OCI-LY1 (cell line): Measurements from ENCODE around the gene KNCN.

Experiments
- H2AFZ ChIP-seq: fragments of 200-600 bp; sonication (generic), shearing (Covaris generic); 2 replicates; pipeline ENCODE4 v1.6.0; 2014; ENCODE audit warnings: antibody characterized with exemption, mild to moderate bottlenecking, low read length
- H3F3A ChIP-seq: fragments of 200-600 bp; sonication (generic), shearing (Covaris generic); 2 replicates; pipeline ENCODE4 v1.6.0; 2014; ENCODE audit warnings: mild to moderate bottlenecking, antibody characterized with exemption, low read length, moderate library complexity; ENCODE audit not compliant: insufficient read depth
- H3K27ac ChIP-seq: fragments of 200-600 bp; sonication (generic); 2 replicates; pipeline ENCODE4 v1.5.1; 2014; ENCODE audit warnings: low read length, mixed run types, mild to moderate bottlenecking, low read depth; ENCODE audit not compliant: poor library complexity, severe bottlenecking
- H3K27me3 ChIP-seq: fragments of 200-600 bp; sonication (generic); 2 replicates; pipeline ENCODE4 v1.6.0; 2014; ENCODE audit warnings: antibody characterized with exemption, mild to moderate bottlenecking, low read length, moderate library complexity; ENCODE audit not compliant: insufficient read depth
- H3K36me3 ChIP-seq: fragments of 200-600 bp; sonication (generic); 2 replicates; pipeline ENCODE4 v1.6.1; 2014; ENCODE audit warnings: mild to moderate bottlenecking, antibody characterized with exemption, low read length, moderate library complexity, mixed read lengths; ENCODE audit not compliant: insufficient read depth
- H3K4me1 ChIP-seq: fragments of 200-600 bp; sonication (generic); 2 replicates; pipeline ENCODE4 v1.5.1; 2014; ENCODE audit warnings: mild to moderate bottlenecking, low read length, moderate library complexity; ENCODE audit not compliant: insufficient read depth, severe bottlenecking
- H3K4me2 ChIP-seq: fragments of 200-600 bp; sonication (generic), shearing (Covaris generic); 2 replicates; pipeline ENCODE4 v1.6.1; 2014; ENCODE audit warnings: low read length
- H3K4me3 ChIP-seq: fragments of 200-600 bp; sonication (generic); 2 replicates; pipeline ENCODE4 v1.5.1; 2014; ENCODE audit warnings: low read length, low read depth, mild to moderate bottlenecking, mixed read lengths; ENCODE audit not compliant: poor library complexity, severe bottlenecking
- H3K79me2 ChIP-seq: fragments of 200-600 bp; shearing (Covaris generic); 2 replicates; pipeline ENCODE4 v1.6.1; 2016; ENCODE audit warnings: mixed run types, low read length, mixed read lengths; ENCODE audit not compliant: insufficient read depth
- H3K9ac ChIP-seq: fragments of 200-600 bp; sonication (generic), shearing (Covaris generic); 2 replicates; pipeline ENCODE4 v1.6.1; 2014; ENCODE audit warnings: mild to moderate bottlenecking, low read length, mixed read lengths
- H3K9me2 ChIP-seq: fragments of 200-600 bp; sonication (generic), shearing (Covaris generic); 2 replicates; pipeline ENCODE4 v1.6.1; 2014; ENCODE audit warnings: low read depth, mild to moderate bottlenecking, low read length, mixed read lengths
- H3K9me3 ChIP-seq: fragments of 200-600 bp; shearing (Covaris generic); 2 replicates; pipeline ENCODE4 v1.6.1; 2014; ENCODE audit warnings: low read length, mixed read lengths
- H4K20me1 ChIP-seq: fragments of 200-600 bp; sonication (generic), shearing (Covaris generic); 2 replicates; pipeline ENCODE4 v1.6.0; 2016; ENCODE audit warnings: mild to moderate bottlenecking, low read length; ENCODE audit not compliant: insufficient read depth
- EZH2 ChIP-seq: fragments of 200-600 bp; sonication (generic), shearing (Covaris generic); IDR thresholded peaks from 2 replicates; pipeline ENCODE4 v1.8.0; 2017; ENCODE audit warnings: borderline replicate concordance, mixed run types, mild to moderate bottlenecking, antibody characterized with exemption, low read length, moderate library complexity, mixed read lengths
- TF ChIP-seq, protein P1 (sequence below): fragments of 200-600 bp; sonication (generic), shearing (Covaris generic); IDR thresholded peaks from 2 replicates; pipeline ENCODE4 v1.5.1; 2017; ENCODE audit warnings: mild to moderate bottlenecking, antibody characterized with exemption, low read length, moderate library complexity, mixed read lengths

KNCN gene

DNA sequence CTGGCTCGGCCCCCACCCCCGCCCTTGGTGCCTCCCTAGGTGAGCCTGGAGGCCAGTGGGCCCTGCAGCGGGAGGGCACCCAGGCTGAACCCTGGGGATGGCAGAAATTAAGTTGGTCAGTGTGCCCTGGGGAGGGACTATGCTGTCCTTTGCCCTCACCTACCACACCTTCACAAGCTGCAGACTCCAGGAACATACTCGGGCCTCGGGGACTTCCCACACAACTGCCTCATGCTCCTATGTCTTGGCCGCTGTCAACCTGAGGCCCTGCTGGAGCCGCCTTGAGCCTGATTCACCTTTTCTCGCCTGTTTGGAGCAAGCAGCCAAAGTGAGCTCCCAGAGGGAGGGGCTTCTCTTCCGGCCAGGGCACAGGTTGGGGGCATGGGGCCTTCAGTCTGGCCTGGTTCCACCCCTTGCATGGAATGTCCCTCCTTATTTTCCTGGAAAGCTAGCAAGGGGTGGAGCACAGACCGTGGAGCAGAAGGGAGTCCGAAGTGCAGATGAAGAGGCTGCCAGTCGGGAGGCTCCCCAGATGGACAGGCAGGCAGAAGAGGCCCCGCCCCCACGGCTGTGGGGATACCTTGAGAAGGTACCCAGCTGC lies 24.7 kb downstream of the KNCN start:
- no peaks in the 10 kb centered on the region for H3K9me3 ChIP-seq
- H2AFZ ChIP-seq = no peak overlapping the region
- H3K9me2 ChIP-seq = no peaks in the 10 kb centered on the region
- no peaks in the 10 kb centered on the region for H3K36me3 ChIP-seq
- H3K4me3 ChIP-seq = no peak overlapping the region
- no peaks in the 10 kb centered on the region for H3K79me2 ChIP-seq
- no peaks in the 10 kb centered on the region for H3F3A ChIP-seq
- no peak overlapping the region for H3K27ac ChIP-seq
- H3K4me1 ChIP-seq = no peaks in the 10 kb centered on the region
- TF ChIP-seq, protein P1, sequence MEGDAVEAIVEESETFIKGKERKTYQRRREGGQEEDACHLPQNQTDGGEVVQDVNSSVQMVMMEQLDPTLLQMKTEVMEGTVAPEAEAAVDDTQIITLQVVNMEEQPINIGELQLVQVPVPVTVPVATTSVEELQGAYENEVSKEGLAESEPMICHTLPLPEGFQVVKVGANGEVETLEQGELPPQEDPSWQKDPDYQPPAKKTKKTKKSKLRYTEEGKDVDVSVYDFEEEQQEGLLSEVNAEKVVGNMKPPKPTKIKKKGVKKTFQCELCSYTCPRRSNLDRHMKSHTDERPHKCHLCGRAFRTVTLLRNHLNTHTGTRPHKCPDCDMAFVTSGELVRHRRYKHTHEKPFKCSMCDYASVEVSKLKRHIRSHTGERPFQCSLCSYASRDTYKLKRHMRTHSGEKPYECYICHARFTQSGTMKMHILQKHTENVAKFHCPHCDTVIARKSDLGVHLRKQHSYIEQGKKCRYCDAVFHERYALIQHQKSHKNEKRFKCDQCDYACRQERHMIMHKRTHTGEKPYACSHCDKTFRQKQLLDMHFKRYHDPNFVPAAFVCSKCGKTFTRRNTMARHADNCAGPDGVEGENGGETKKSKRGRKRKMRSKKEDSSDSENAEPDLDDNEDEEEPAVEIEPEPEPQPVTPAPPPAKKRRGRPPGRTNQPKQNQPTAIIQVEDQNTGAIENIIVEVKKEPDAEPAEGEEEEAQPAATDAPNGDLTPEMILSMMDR = no peak
- no peak for TF ChIP-seq EZH2
- H3K27me3 ChIP-seq = no peaks in the 10 kb centered on the region; the same call in 1 of the 2 replicates
- H4K20me1 ChIP-seq = no peaks in the 10 kb centered on the region
- H3K4me2 ChIP-seq = no peak overlapping the region
- no peak overlapping the region for H3K9ac ChIP-seq

DNA sequence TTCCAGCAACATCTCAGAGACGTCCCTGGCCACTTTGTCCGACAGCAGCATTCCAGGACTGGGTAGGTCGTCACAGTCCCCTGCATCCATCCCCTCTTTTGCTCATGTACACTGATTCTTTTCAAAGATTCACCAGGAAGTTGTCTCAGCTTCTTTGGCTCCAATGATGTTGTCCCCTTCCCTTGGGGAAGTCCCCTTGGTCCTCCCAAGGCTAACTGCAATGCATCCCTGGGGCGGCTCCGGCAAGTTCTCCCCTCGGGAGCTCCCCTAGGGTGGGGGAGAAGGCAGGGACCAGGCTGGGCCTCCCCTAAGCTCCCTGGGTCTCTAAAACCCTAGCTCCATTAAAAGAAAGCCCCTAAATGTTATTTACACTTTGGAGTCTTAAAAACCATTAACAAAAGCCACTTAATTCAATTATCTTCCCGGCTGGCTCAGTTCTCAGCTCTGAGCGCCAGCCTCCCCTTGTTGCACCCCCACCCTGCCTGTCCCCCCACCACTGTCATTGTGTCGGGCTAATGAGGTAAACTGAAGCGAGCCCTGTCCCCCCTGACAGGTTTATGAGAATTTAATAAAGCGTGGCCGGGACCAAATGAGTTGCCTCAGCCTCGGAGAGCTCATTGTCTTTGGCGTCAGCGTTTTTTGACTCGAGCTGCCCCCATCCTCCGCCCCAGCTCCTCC lies 25.3 kb downstream of the KNCN start:
- H3K4me3 ChIP-seq = no peak overlapping the region

DNA sequence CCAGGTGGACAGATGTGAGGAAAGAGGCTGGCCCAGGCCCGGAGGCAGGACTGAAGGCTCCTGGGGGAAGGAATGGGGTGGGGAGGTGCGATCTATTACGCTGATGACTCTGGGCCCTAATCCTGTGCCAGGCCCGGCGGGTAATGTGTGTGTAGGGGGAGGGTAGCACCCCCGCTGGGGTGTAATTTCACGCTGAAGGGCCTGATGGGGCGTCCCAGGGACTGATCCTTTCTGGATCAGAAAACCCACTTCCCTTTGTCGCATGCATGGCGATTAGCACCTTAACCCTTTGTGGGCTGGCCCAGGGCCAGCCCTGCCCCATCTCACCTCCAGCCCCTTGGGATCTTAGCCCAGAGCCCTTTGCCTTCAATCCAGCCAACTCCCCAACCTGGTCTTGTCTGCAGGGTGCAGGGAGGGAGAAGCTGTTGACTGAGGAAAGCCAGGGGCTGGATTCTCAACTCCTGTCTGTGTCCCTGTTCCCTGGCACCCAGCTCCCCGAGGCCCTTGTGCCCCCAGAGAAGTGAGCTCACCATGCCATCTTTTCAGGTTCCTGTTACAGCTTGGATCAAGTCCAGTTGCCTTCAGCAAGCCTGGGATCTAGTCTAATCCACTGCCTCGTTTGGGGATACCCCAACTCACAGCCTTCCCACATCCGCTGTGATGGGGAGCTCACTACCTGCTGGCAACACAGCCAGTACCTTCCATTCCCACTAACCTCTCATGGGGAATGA lies 26.0 kb downstream of the KNCN start:
- Histone ChIP-seq H3K4me1 (no peaks in the 10 kb centered on the region), H3K4me3 (no peak overlapping the region), H3K79me2 (no peaks in the 10 kb centered on the region), H3K27ac (no peak overlapping the region), H3K4me2 (no peak overlapping the region), H3K9me2 (no peaks in the 10 kb centered on the region), H3K27me3 (no peaks in the 10 kb centered on the region; the same call in 1 of the 2 replicates), H2AFZ (no peak overlapping the region), H3K36me3 (no peaks in the 10 kb centered on the region), H3F3A (no peaks in the 10 kb centered on the region), H3K9me3 (no peaks in the 10 kb centered on the region), H4K20me1 (no peaks in the 10 kb centered on the region), H3K9ac (no peak overlapping the region)
- TF ChIP-seq, protein P1 = no peak
- TF ChIP-seq EZH2 = no peak

More for the DNA sequence above, 25.3 kb downstream of the KNCN start:
- Histone ChIP-seq H4K20me1 (no peaks in the 10 kb centered on the region), H3K79me2 (no peaks in the 10 kb centered on the region), H3K4me2 (no peak overlapping the region), H3K27me3 (no peaks in the 10 kb centered on the region; the same call in 1 of the 2 replicates), H3F3A (no peaks in the 10 kb centered on the region), H2AFZ (no peak overlapping the region), H3K9me2 (no peaks in the 10 kb centered on the region), H3K36me3 (no peaks in the 10 kb centered on the region), H3K9me3 (no peaks in the 10 kb centered on the region), H3K4me1 (no peaks in the 10 kb centered on the region), H3K27ac (no peak overlapping the region), H3K9ac (no peak overlapping the region)
- no peak for TF ChIP-seq EZH2
- TF ChIP-seq, protein P1 = no peak
